Sigmoid colon (tissue), 7 donors: ENCODE measurements around the gene HIGD1B. TPM values are rescaled to one million over a fixed set of nuclear protein-coding genes. Genes with fewer than 3 reads are reported as not detected.

Experiments used
- DNase-seq: peaks from one replicate; pipeline ENCODE4 v3.0.0-alpha.2; 2019
- H3K27ac ChIP-seq, 4 donors: fragments of 200-600 bp; sonication (generic); one replicate each; pipeline ENCODE4 v1.5.1; 2016 to 2019; ENCODE audit warnings: mild to moderate bottlenecking in 1 of 4
- H3K27me3 ChIP-seq, 3 donors: fragments of 200-600 bp; sonication (generic); one replicate each; pipeline ENCODE4 v1.5.1; 2019; ENCODE audit warnings: mild to moderate bottlenecking in 1 of 3
- H3K36me3 ChIP-seq, 4 donors: fragments of 200-600 bp; sonication (generic); one replicate each; pipeline ENCODE4 v1.5.1; 2016 to 2019
- H3K4me1 ChIP-seq, 4 donors: fragments of 200-600 bp; sonication (generic); one replicate each; pipeline ENCODE4 v1.5.1; 2017 to 2019
- H3K4me3 ChIP-seq, 4 donors: fragments of 200-600 bp; sonication (generic); one replicate each; pipeline ENCODE4 v1.5.1; 2017 to 2019; ENCODE audit warnings: mild to moderate bottlenecking in 2 of 4, moderate library complexity in 1 of 4
- H3K9me3 ChIP-seq, 4 donors: fragments of 200-600 bp in 3 of 4; sonication (generic) in 3 of 4; one replicate each; pipeline versions ENCODE4 v1.5.1 to v1.6.1; 2013 to 2019
- EP300 ChIP-seq, 4 donors: sonication (generic); formaldehyde crosslinking; IDR thresholded peaks; one replicate each; pipeline ENCODE4 v1.6.1; 2017; ENCODE audit warnings: antibody characterized with exemption in 4 of 4
- POLR2A ChIP-seq, 2 donors: fragments of 450-650 bp; IDR thresholded peaks; one replicate each; pipeline ENCODE4 v1.6.1; 2016; ENCODE audit warnings: antibody characterized with exemption in 2 of 2, mild to moderate bottlenecking in 2 of 2, moderate library complexity in 2 of 2
- POLR2AphosphoS5 ChIP-seq, 4 donors: sonication (generic); formaldehyde crosslinking; IDR thresholded peaks; one replicate each; pipeline ENCODE4 v1.6.1; 2017; ENCODE audit warnings: antibody characterized with exemption in 4 of 4
- WGBS, 2 donors: extraction: QIAGEN DNeasy Blood & Tissue Kit; methylation state at CpG; one replicate each; pipeline ENCODE4 v1.1.7; 2013; 5-methylcytosine and 5-hydroxymethylcytosine counted together
- intact Hi-C: fragments of 100-400 bp; cut with DNase I; formaldehyde crosslinking; loops from one replicate; pipeline ENCODE4 v1.15.1; 2023
- polyA plus RNA-seq, 3 donors: library from polyadenylated mRNA; stranded (reverse); fragments of 200-250 nt; gene quantifications; one replicate each; pipeline ENCODE4 v1.2.3, GENCODE V29; 2013
- small RNA-seq, 3 donors: library from RNA; depleted of rRNA; stranded (forward); fragments of <200 nt; gene quantifications; one replicate each; pipeline ENCODE3, GENCODE V24; 2016
- total RNA-seq, 4 donors: library from RNA; depleted of rRNA; stranded (reverse); fragments of >200 nt; gene quantifications; one replicate each; pipeline ENCODE4 v1.1.0, GENCODE V29; 2016
- TF ChIP-seq, protein P1 (sequence below), 4 experiments: fragments of 450-650 bp in 3 of 4; fragments of 200-600 bp in 1 of 4; IDR thresholded peaks; one replicate each; pipeline ENCODE4 v1.5.1; 2016 to 2019; ENCODE audit warnings: antibody characterized with exemption in 4 of 4, mild to moderate bottlenecking in 3 of 4, moderate library complexity in 2 of 4
- donor health status: healthy with polysubstance abuse.
- donor health status: Bipolar disorder and iron deficiency.
- donor health status: healthy.

Gene HIGD1B
- total and polyA plus RNA-seq, 7 donors, result 1.1 to 2.5 (median 1.8) TPM; not detected in 4

DNA sequence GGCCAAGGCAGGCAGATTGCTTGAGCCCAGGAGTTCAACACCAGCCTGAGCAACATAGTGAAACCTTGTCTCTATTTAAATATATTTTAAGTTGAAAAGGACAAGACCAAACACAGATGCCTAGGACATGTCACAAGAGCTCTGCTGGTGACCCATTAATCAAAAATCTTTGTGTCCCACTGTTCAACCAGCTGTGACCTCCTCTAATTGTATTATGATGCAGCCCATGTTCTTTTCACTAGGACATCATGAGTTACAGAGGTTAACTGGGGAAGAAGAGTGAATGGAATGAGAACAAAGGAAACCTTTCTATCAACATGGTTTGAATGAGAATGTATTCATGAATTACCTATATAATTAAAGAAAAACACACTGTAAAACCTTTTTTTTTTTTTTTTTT lies 44.6 kb downstream of the HIGD1B start:
- intact Hi-C loops, result no loop called here
- H3K4me3 ChIP-seq, result no peak overlapping the region
- no peak for TF ChIP-seq POLR2AphosphoS5 (IDR thresholded peaks at IDR 0.05)
- TF ChIP-seq, protein P1, sequence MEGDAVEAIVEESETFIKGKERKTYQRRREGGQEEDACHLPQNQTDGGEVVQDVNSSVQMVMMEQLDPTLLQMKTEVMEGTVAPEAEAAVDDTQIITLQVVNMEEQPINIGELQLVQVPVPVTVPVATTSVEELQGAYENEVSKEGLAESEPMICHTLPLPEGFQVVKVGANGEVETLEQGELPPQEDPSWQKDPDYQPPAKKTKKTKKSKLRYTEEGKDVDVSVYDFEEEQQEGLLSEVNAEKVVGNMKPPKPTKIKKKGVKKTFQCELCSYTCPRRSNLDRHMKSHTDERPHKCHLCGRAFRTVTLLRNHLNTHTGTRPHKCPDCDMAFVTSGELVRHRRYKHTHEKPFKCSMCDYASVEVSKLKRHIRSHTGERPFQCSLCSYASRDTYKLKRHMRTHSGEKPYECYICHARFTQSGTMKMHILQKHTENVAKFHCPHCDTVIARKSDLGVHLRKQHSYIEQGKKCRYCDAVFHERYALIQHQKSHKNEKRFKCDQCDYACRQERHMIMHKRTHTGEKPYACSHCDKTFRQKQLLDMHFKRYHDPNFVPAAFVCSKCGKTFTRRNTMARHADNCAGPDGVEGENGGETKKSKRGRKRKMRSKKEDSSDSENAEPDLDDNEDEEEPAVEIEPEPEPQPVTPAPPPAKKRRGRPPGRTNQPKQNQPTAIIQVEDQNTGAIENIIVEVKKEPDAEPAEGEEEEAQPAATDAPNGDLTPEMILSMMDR (IDR thresholded peaks at IDR 0.05), result no peak
- TF ChIP-seq EP300 (IDR thresholded peaks at IDR 0.05), result no peak
- no peak for TF ChIP-seq POLR2A (IDR thresholded peaks at IDR 0.05)
- H3K27me3 ChIP-seq, result no peaks in the 10 kb centered on the region
- peaks cover 0 to 56% (median 14%) of the 10 kb centered on the region in 4 donors for H3K36me3 ChIP-seq
- no peaks in the 10 kb centered on the region for H3K9me3 ChIP-seq
- H3K4me1 ChIP-seq, result peaks cover 0 to 8% (median under 1%) of the 10 kb centered on the region in 4 donors
- no peak for DNase-seq
- H3K27ac ChIP-seq, result no peak overlapping the region

- Histone ChIP-seq H3K27me3 (no peaks in the 10 kb centered on the region), H3K27ac (no peak overlapping the region), H3K9me3 (no peaks in the 10 kb centered on the region), H3K4me1 (peaks cover 0 to 24% (median 16%) of the 10 kb centered on the region in 4 donors), H3K36me3 (peaks cover 0 to 46% (median 14%) of the 10 kb centered on the region in 4 donors), H3K4me3 (no peak overlapping the region)
- intact Hi-C loops, result no loop called here
- TF ChIP-seq POLR2A (IDR thresholded peaks at IDR 0.05), result no peak
- TF ChIP-seq EP300 (IDR thresholded peaks at IDR 0.05), result no peak
- TF ChIP-seq, protein P1 (IDR thresholded peaks at IDR 0.05), result no peak
- no peak for DNase-seq
- WGBS, 2 donors, result 97 to 98% methylated on average over 4 of the region's 4 CpGs
These were observed 47.0 kb downstream of the HIGD1B start for GRCh38 chr17:44894642-44895041.

DNA sequence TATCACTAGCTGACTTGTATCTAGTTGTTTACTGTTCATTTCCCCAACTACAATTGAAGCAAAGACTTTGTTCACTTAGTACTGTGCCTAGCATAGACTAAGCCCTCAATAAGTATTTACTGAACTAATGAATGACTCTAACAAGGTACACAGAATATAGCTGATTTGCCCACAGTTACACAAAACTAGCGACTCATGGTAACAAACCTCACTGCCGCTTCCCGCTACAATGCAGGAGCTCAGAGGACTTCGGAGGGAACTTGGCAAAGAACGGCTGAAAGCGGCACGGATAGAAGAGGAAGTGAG lies 51.0 kb downstream of the HIGD1B start:
- no peak for DNase-seq
- Histone ChIP-seq H3K4me3 (peak overlapping the region; percentile 72 to 83 (median 79)), H3K9me3 (no peaks in the 10 kb centered on the region), H3K27ac (peak overlapping the region; percentile 91 to 94 (median 92)), H3K27me3 (no peaks in the 10 kb centered on the region), H3K4me1 (peaks cover 0 to 38% (median 29%) of the 10 kb centered on the region in 4 donors), H3K36me3 (peaks cover 0 to 15% (median 4%) of the 10 kb centered on the region in 4 donors)
- TF ChIP-seq POLR2A (IDR thresholded peaks at IDR 0.05), result no peak
- TF ChIP-seq, protein P1 (IDR thresholded peaks at IDR 0.05), result no peak
- no peak for TF ChIP-seq POLR2AphosphoS5 (IDR thresholded peaks at IDR 0.05)
- TF ChIP-seq EP300 (IDR thresholded peaks at IDR 0.05), result no peak
- intact Hi-C loops, result no loop called here
- WGBS, 2 donors, result 0% methylated on average over 7 of the region's 7 CpGs

GRCh38 chr17:44899074-44899782 lies 51.5 kb downstream of the HIGD1B start, which contains the start of gene EFTUD2:
EFTUD2 (minus strand) TSS chr17:44899445; CDS start chr17:44894521, 4,924 bp downstream.
- 0% methylated on average over 54 of the region's 54 CpGs for WGBS, 2 donors
- Histone ChIP-seq H3K9me3 (no peaks in the 10 kb centered on the region), H3K4me1 (peaks cover 0 to 38% (median 29%) of the 10 kb centered on the region in 4 donors)

More at GRCh38 chr17:44899074-44899782, 51.5 kb downstream of the HIGD1B start, which contains the start of gene EFTUD2:
- DNase-seq, result peak; percentile 95
- Histone ChIP-seq H3K27ac (peak within 1 kb of the TSS; percentile 91 to 94 (median 92)), H3K27me3 (no peaks in the 10 kb centered on the region), H3K36me3 (peaks cover 0 to 10% (median 1%) of the 10 kb centered on the region in 4 donors), H3K4me3 (peak within 1 kb of the TSS; percentile 72 to 83 (median 79))
- TF ChIP-seq POLR2A (IDR thresholded peaks at IDR 0.05) (no peak), EP300 (IDR thresholded peaks at IDR 0.05) (peak in 2 of 4 donors; percentile 40), POLR2AphosphoS5 (IDR thresholded peaks at IDR 0.05) (peak; percentile 57 to 84 (median 75))
- TF ChIP-seq, protein P1 (IDR thresholded peaks at IDR 0.05), result peak in 2 of 4 experiments; percentile 7 to 17
- intact Hi-C loops, result no loop called here

Small RNA genes within 50 kb of the gene (small RNA-seq; reads per million reads assigned to genes)
- 0 reads per million in 3 donors for gene RN7SL405P

Other genes starting within 250 kb of the HIGD1B start
- gene MEIOC, start 191.4 kb upstream of the HIGD1B start, total RNA-seq, result under 1 TPM in 1 of 4 donors, not detected in 3; 0.36 TPM
- under 1 TPM in 1 of 3 donors, not detected in 2; 0.12 TPM for gene MEIOC, start 191.4 kb upstream of the HIGD1B start, polyA plus RNA-seq
- gene CCDC43, start 158.1 kb upstream of the HIGD1B start, total RNA-seq, result 10 to 100 TPM; 14.3 to 20.8 (median 15.8) TPM
- 10 to 100 TPM; 10.2 to 14.9 (median 14.3) TPM for gene CCDC43, start 158.1 kb upstream of the HIGD1B start, polyA plus RNA-seq
- gene DBF4B, start 139.2 kb upstream of the HIGD1B start, total RNA-seq, result 1 to 10 TPM; 3.5 to 5.2 (median 4.8) TPM
- gene DBF4B, start 139.2 kb upstream of the HIGD1B start, polyA plus RNA-seq, result 1 to 10 TPM in 2 of 3 donors, under 1 TPM in 1; 0.60 to 7.8 (median 1.2) TPM
- 1 to 10 TPM; 1.8 to 3.3 (median 3.2) TPM for gene ADAM11, start 88.9 kb upstream of the HIGD1B start, total RNA-seq
- gene ADAM11, start 88.9 kb upstream of the HIGD1B start, polyA plus RNA-seq, result under 1 TPM in 2 of 3 donors, not detected in 1; under 0.01 to 0.61 TPM
- gene GJC1, start 17.6 kb upstream of the HIGD1B start, total RNA-seq, result 100 to 1,000 TPM in 1 of 4 donors, 10 to 100 TPM in 3; 68.0 to 134 (median 82.7) TPM
- 1 to 10 TPM in 1 of 3 donors, under 1 TPM in 2; 0.23 to 4.7 (median 0.60) TPM for gene GJC1, start 17.6 kb upstream of the HIGD1B start, polyA plus RNA-seq
- 10 to 100 TPM; 33.7 to 93.1 (median 55.8) TPM for gene EFTUD2, start 51.6 kb downstream of the HIGD1B start, total RNA-seq
- gene EFTUD2, start 51.6 kb downstream of the HIGD1B start, polyA plus RNA-seq, result 10 to 100 TPM; 20.6 to 48.4 (median 21.6) TPM
- not detected for gene GFAP, start 67.6 kb downstream of the HIGD1B start, total RNA-seq
- 1 to 10 TPM in 2 of 3 donors, not detected in 1; 1.3 to 2.4 TPM for gene GFAP, start 67.6 kb downstream of the HIGD1B start, polyA plus RNA-seq
- gene KIF18B, start 99.9 kb downstream of the HIGD1B start, total RNA-seq, result 1 to 10 TPM in 1 of 4 donors, under 1 TPM in 3; under 0.01 to 1.4 (median 0.30) TPM
- gene KIF18B, start 99.9 kb downstream of the HIGD1B start, polyA plus RNA-seq, result 10 to 100 TPM in 1 of 3 donors, 1 to 10 TPM in 1, under 1 TPM in 1; 0.60 to 10.5 (median 1.4) TPM
- 1 to 10 TPM in 2 of 4 donors, under 1 TPM in 2; 0.41 to 4.3 (median 1.3) TPM for gene C1QL1, start 120.4 kb downstream of the HIGD1B start, total RNA-seq
- gene C1QL1, start 120.4 kb downstream of the HIGD1B start, polyA plus RNA-seq, result 1 to 10 TPM in 2 of 3 donors, not detected in 1; 1.4 to 2.0 TPM
- gene DCAKD, start 203.7 kb downstream of the HIGD1B start, total RNA-seq, result 10 to 100 TPM; 25.2 to 46.0 (median 31.9) TPM
- 10 to 100 TPM in 1 of 3 donors, 1 to 10 TPM in 2; 5.1 to 14.7 (median 7.8) TPM for gene DCAKD, start 203.7 kb downstream of the HIGD1B start, polyA plus RNA-seq
- 10 to 100 TPM; 41.0 to 59.2 (median 55.6) TPM for gene NMT1, start 213.4 kb downstream of the HIGD1B start, total RNA-seq
- 10 to 100 TPM; 13.2 to 38.4 (median 15.3) TPM for gene NMT1, start 213.4 kb downstream of the HIGD1B start, polyA plus RNA-seq